GM13977 (cell line): ENCODE results near the gene GPHN.
A peak's percentile ranks its signal among the peaks of the same experiment; 100 is the strongest.

Experiments used
- DNase-seq: peaks from one replicate; pipeline ENCODE4 v3.0.0; 2012; ENCODE audit warnings: low spot score
- CTCF ChIP-seq: IDR thresholded peaks from 2 replicates; pipeline ENCODE4 v1.5.1; 2012; ENCODE audit warnings: mild to moderate bottlenecking, control low read depth; ENCODE audit not compliant: insufficient read depth; ENCODE audit errors: extremely low read depth, missing control alignments
- in situ Hi-C: fragments of 300-500 bp; cut with MboI; formaldehyde crosslinking; loops from one replicate; pipeline ENCODE4 v1.12.0; 2022; ENCODE audit warnings: low sequenced_read_pairs, low pct_unique_long_range_greater_than_20kb, mixed read lengths, inconsistent platforms; ENCODE audit not compliant: unreplicated experiment

The GPHN gene

GRCh38 chr14:67158566-67158965, 650.6 kb downstream of the GPHN start:
- TF ChIP-seq CTCF = no peak

GRCh38 chr14:67162385-67162784, 654.4 kb downstream of the GPHN start:
- DNase-seq = no peak
- no peak for TF ChIP-seq CTCF
- in situ Hi-C loops = no loop called here

More at GRCh38 chr14:67158566-67158965, 650.6 kb downstream of the GPHN start:
- no peak for DNase-seq
- in situ Hi-C loops = no loop called here

- TF ChIP-seq CTCF = peak; percentile 73
- peak; percentile 16 for DNase-seq
- in situ Hi-C loops = no loop called here
Measured at GRCh38 chr14:67166450-67166853, 658.5 kb downstream of the GPHN start.

GRCh38 chr14:67167420-67168109, 659.6 kb downstream of the GPHN start:
- in situ Hi-C loops = no loop called here
- no peak for TF ChIP-seq CTCF
- no peak for DNase-seq

GRCh38 chr14:67168110-67168441, 660.1 kb downstream of the GPHN start:
- TF ChIP-seq CTCF = no peak
- in situ Hi-C loops = no loop called here
- no peak for DNase-seq

GRCh38 chr14:67170660-67171059, 662.7 kb downstream of the GPHN start:
- TF ChIP-seq CTCF = no peak
- DNase-seq = no peak

More at GRCh38 chr14:67170660-67171059, 662.7 kb downstream of the GPHN start:
- in situ Hi-C loops = no loop called here
